HepG2 (cell line): Measurements from ENCODE around the gene SLC2A8. TPM values are rescaled to one million over a fixed set of nuclear protein-coding genes. Genes with fewer than 3 reads are reported as not detected.

Experiments used
- ATAC-seq: fragments of 200-7000 bp; cut with Tn5 transposase; 3 replicates; pipeline ENCODE4 v1.9.1; 2020; ENCODE audit warnings: mild to moderate bottlenecking, moderate library complexity
- BruUV-seq: library from RNA; stranded (reverse); fragments of 400-500 nt; replicated peaks from 2 replicates; lab custom pipeline; 2021; lab: Mats Ljungman, UMichigan
- CTCF ChIA-PET: fragments of 300-600 bp; formaldehyde crosslinking; extraction: SDS; loops from one replicate; lab custom pipeline; 2021; ENCODE audit warnings: low total read pairs, inconsistent platforms, low intra/inter-chr PET ratio; lab: Yijun Ruan, JAX
- POLR2A ChIA-PET: fragments of 350-600 bp; sonication (Branson Sonifier 250); formaldehyde crosslinking; loops from one replicate; lab custom pipeline; 2020; ENCODE audit warnings: antibody characterized with exemption, inconsistent platforms; lab: Yijun Ruan, JAX
- DNase-seq: peaks from one replicate; pipeline ENCODE4 v3.0.0-alpha.2; 2015; ENCODE audit warnings: low spot score
- FAIRE-seq: peaks from 3 replicates; lab custom pipeline; 2011; peaks lifted over from hg19 to GRCh38; lab: Jason Lieb, UNC
- H2AFZ ChIP-seq: one replicate; pipeline ENCODE4 v1.6.1; 2011; ENCODE audit warnings: low read length, inconsistent platforms
- H3K27ac ChIP-seq: fragments of 300-600 bp; 3 replicates; pipeline ENCODE4 v1.8.0; 2011; ENCODE audit warnings: mixed run types, mild to moderate bottlenecking, mixed read lengths, low read length, inconsistent platforms; ENCODE audit not compliant: insufficient read depth; ENCODE audit errors: extremely low read length
- H3K27me3 ChIP-seq, 2 experiments: fragments of 200-600 bp in 1 of 2; 2 replicates in 1 of 2; 3 replicates in 1 of 2; pipeline versions ENCODE4 v1.6.0 to v1.8.0; 2011; ENCODE audit warnings: low read length in 2 of 2, mild to moderate bottlenecking in 2 of 2, moderate library complexity in 2 of 2, inconsistent platforms in 1 of 2; ENCODE audit not compliant: insufficient read depth in 2 of 2, control insufficient read depth in 1 of 2
- H3K36me3 ChIP-seq, 2 experiments: fragments of 200-600 bp in 1 of 2; replicated peaks in 1 of 2; 2 replicates in 1 of 2; 3 replicates in 1 of 2; pipeline versions ENCODE4 v1.5.1 to v1.8.0; 2011; ENCODE audit warnings: low read length in 2 of 2, inconsistent platforms in 1 of 2; ENCODE audit not compliant: insufficient read depth in 2 of 2, control insufficient read depth in 1 of 2
- H3K4me1 ChIP-seq: 2 replicates; pipeline ENCODE4 v1.5.1; 2012; ENCODE audit warnings: low read length, inconsistent platforms; ENCODE audit not compliant: insufficient read depth
- H3K4me2 ChIP-seq: 2 replicates; pipeline ENCODE4 v1.6.0; 2011; ENCODE audit warnings: low read depth, low read length, inconsistent platforms
- H3K4me3 ChIP-seq, 3 experiments: fragments of 200-600 bp in 1 of 3; sonication (generic), shearing (Covaris generic) in 1 of 3; replicated peaks in 1 of 3; 2 replicates each; pipeline ENCODE4 v1.5.1; 2011 to 2016; ENCODE audit warnings: low read length in 3 of 3, inconsistent platforms in 2 of 3, low read depth in 2 of 3, mild to moderate bottlenecking in 2 of 3, control low read depth in 1 of 3, mixed read lengths in 1 of 3; ENCODE audit not compliant: insufficient read depth in 1 of 3
- H3K79me2 ChIP-seq: one replicate; pipeline ENCODE4 v1.6.1; 2011; ENCODE audit warnings: low read length, inconsistent platforms; ENCODE audit not compliant: insufficient read depth
- H3K9ac ChIP-seq: 2 replicates; pipeline ENCODE4 v1.6.0; 2011; ENCODE audit warnings: mild to moderate bottlenecking, low read depth, low read length, inconsistent platforms; ENCODE audit not compliant: insufficient read depth
- H3K9me3 ChIP-seq: 2 replicates; pipeline ENCODE4 v1.5.1; 2012; ENCODE audit warnings: mild to moderate bottlenecking, low read length
- H4K20me1 ChIP-seq: 2 replicates; pipeline ENCODE4 v1.6.0; 2011; ENCODE audit warnings: inconsistent platforms, mild to moderate bottlenecking, low read length, moderate library complexity; ENCODE audit not compliant: insufficient read depth
- AGO2 ChIP-seq: fragments of 200-400 bp; formaldehyde crosslinking; optimal IDR thresholded peaks from 2 replicates; pipeline ENCODE3; 2017; ENCODE audit warnings: mild to moderate bottlenecking, low read depth, low read length, moderate library complexity
- ATF2 ChIP-seq: sonication (generic); formaldehyde crosslinking; IDR thresholded peaks from 2 replicates; pipeline ENCODE4 v1.4.0; 2020; ENCODE audit warnings: missing genetic modification reagents
- HOXA3 ChIP-seq: sonication (generic); formaldehyde crosslinking; IDR thresholded peaks from 2 replicates; pipeline ENCODE4 v1.5.0; 2020; ENCODE audit warnings: missing genetic modification reagents
- PHF21A ChIP-seq: sonication (generic); formaldehyde crosslinking; IDR thresholded peaks from 2 replicates; pipeline ENCODE4 v1.5.0; 2020; ENCODE audit warnings: mild to moderate bottlenecking, missing genetic modification reagents
- RBFOX2 ChIP-seq: fragments of 200-400 bp; formaldehyde crosslinking; IDR thresholded peaks from 2 replicates; pipeline ENCODE4 v1.6.1; 2017; ENCODE audit warnings: low read depth, mild to moderate bottlenecking, low read length
- XRCC5 ChIP-seq: fragments of 200-400 bp; formaldehyde crosslinking; optimal IDR thresholded peaks from 2 replicates; pipeline ENCODE3; 2017; ENCODE audit warnings: mild to moderate bottlenecking, low read length
- ZIK1 ChIP-seq: sonication (generic); formaldehyde crosslinking; IDR thresholded peaks from 2 replicates; pipeline ENCODE4 v1.5.0; 2020; ENCODE audit warnings: mild to moderate bottlenecking, low read depth, missing genetic modification reagents, borderline replicate concordance
- ZNF143 ChIP-seq: sonication (generic); formaldehyde crosslinking; IDR thresholded peaks from 2 replicates; pipeline ENCODE4 v1.4.0; 2020; ENCODE audit warnings: missing genetic modification reagents
- ZNF205 ChIP-seq: IDR thresholded peaks from 2 replicates; pipeline ENCODE4 v1.6.1; 2018; ENCODE audit warnings: missing biosample characterization, missing genetic modification reagents
- ZNF572 ChIP-seq: sonication (generic); formaldehyde crosslinking; IDR thresholded peaks from 2 replicates; pipeline ENCODE4 v1.5.1; 2020; ENCODE audit warnings: mild to moderate bottlenecking, missing genetic modification reagents
- ZNF678 ChIP-seq: sonication (generic); formaldehyde crosslinking; IDR thresholded peaks from 2 replicates; pipeline ENCODE4 v1.4.0; 2020; ENCODE audit warnings: mild to moderate bottlenecking, missing genetic modification reagents
- ZNF775 ChIP-seq: sonication (generic); formaldehyde crosslinking; IDR thresholded peaks from 2 replicates; pipeline ENCODE4 v1.4.0; 2020; ENCODE audit warnings: missing genetic modification reagents, mild to moderate bottlenecking, moderate library complexity, borderline replicate concordance
- WGBS: methylation state at CpG from one replicate; pipeline ENCODE4 v1.1.6; 2017; ENCODE audit warnings: low lambda C conversion rate; 5-methylcytosine and 5-hydroxymethylcytosine counted together
- in situ Hi-C: cut with HindIII; loops from 2 replicates; pipeline ENCODE4 v1.10.0; 2017; ENCODE audit warnings: low pct_unique_long_range_greater_than_20kb; ENCODE audit not compliant: extremely low pct_ligation_motif_present
- intact Hi-C: fragments of 100-400 bp; cut with micrococcal nuclease; formaldehyde crosslinking; loops from one replicate; pipeline ENCODE4 v1.10.0; 2022; ENCODE audit not compliant: unreplicated experiment
- polyA plus RNA-seq, 8 experiments: library from polyadenylated mRNA; depleted of rRNA in 3 of 8; stranded (reverse) in 7 of 8; unstranded in 1 of 8; fragments of >200 nt; fragmentation: Illumina TruSeq in 4 of 8; extraction: Trizol in 4 of 8; gene quantifications; 2 replicates each; pipeline versions ENCODE4 v1.2.1 to v1.2.3, GENCODE V29; 2011 to 2016; ENCODE audit warnings: low read depth in 4 of 8, missing spikeins in 1 of 8, mixed read lengths in 1 of 8; ENCODE audit not compliant: insufficient read depth in 1 of 8
- total RNA-seq, 5 experiments: library from RNA; depleted of rRNA; stranded (reverse); fragments of >200 nt; fragmentation: Illumina TruSeq; extraction: Trizol; gene quantifications; 2 replicates each; pipeline ENCODE4 v1.2.3, GENCODE V29; 2016; ENCODE audit warnings: low read depth in 1 of 5
- TF ChIP-seq, protein P1 (sequence below): sonication (generic); formaldehyde crosslinking; IDR thresholded peaks from 2 replicates; pipeline ENCODE4 v1.4.0; 2020; ENCODE audit warnings: missing genetic modification reagents
- TF ChIP-seq, protein P2 (sequence below): sonication (generic); formaldehyde crosslinking; IDR thresholded peaks from 2 replicates; pipeline ENCODE4 v1.4.0; 2020; ENCODE audit warnings: missing genetic modification reagents

SLC2A8 gene
- total and polyA plus RNA-seq, 2 of the 13 experiments (the other 11 are each of a cell fraction or from before 2014, with no cell fraction given): 22.6 to 48.6 TPM

- in situ Hi-C loops: no loop called here
- no peak overlapping the region for H2AFZ ChIP-seq
- no peak for DNase-seq
- CTCF ChIA-PET: no interaction called here
- ATAC-seq: no peak
- TF ChIP-seq ATF2 (CRISPR knock-in tag) (no peak), ZNF775 (no peak), ZNF143 (CRISPR knock-in tag) (no peak), ZNF678 (CRISPR knock-in tag) (no peak), AGO2 (peak; percentile 30), PHF21A (CRISPR knock-in tag) (no peak), ZIK1 (CRISPR knock-in tag) (no peak), XRCC5 (no peak), ZNF572 (no peak), ZNF205 (CRISPR knock-in tag) (no peak), RBFOX2 (peak; percentile 78), HOXA3 (CRISPR knock-in tag) (no peak)
- TF ChIP-seq, protein P1, sequence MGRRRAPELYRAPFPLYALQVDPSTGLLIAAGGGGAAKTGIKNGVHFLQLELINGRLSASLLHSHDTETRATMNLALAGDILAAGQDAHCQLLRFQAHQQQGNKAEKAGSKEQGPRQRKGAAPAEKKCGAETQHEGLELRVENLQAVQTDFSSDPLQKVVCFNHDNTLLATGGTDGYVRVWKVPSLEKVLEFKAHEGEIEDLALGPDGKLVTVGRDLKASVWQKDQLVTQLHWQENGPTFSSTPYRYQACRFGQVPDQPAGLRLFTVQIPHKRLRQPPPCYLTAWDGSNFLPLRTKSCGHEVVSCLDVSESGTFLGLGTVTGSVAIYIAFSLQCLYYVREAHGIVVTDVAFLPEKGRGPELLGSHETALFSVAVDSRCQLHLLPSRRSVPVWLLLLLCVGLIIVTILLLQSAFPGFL (CRISPR knock-in tag): no peak
- TF ChIP-seq, protein P2, sequence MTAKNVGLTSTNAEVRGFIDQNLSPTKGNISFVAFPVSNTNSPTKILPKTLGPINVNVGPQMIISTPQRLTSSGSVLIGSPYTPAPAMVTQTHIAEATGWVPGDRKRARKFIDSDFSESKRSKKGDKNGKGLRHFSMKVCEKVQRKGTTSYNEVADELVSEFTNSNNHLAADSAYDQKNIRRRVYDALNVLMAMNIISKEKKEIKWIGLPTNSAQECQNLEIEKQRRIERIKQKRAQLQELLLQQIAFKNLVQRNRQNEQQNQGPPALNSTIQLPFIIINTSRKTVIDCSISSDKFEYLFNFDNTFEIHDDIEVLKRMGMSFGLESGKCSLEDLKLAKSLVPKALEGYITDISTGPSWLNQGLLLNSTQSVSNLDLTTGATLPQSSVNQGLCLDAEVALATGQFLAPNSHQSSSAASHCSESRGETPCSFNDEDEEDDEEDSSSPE: no peak
- TF ChIP-seq, all 625 proteins: peak for 2
- FAIRE-seq: no peak
- POLR2A ChIA-PET: interaction anchor here (1.0 kb wide), 1 partner anchor 8 kb away, joined by 7 read pairs; the partner anchor contains the start of gene SLC2A8
- H3K79me2 ChIP-seq: peaks cover 9% of the 10 kb centered on the region
- 95% methylated on average over 4 of the region's 23 CpGs for WGBS
- no peak overlapping the region for H3K4me2 ChIP-seq
- H3K4me3 ChIP-seq: no peak overlapping the region
- no peaks in the 10 kb centered on the region for H4K20me1 ChIP-seq
- intact Hi-C loops: no loop called here
- H3K4me1 ChIP-seq: peaks cover 12% of the 10 kb centered on the region
- BruUV-seq: no TSS peak
- no peak overlapping the region for H3K9ac ChIP-seq
- H3K9me3 ChIP-seq: no peaks in the 10 kb centered on the region
- peaks cover 26 to 57% of the 10 kb centered on the region in 2 experiments; a peak in 4 of 5 replicates for H3K36me3 ChIP-seq
- H3K27ac ChIP-seq: no peak overlapping the region
- no peaks in the 10 kb centered on the region for H3K27me3 ChIP-seq
Observed at GRCh38 chr9:127404631-127405030, 7.7 kb downstream of the SLC2A8 start.
